Measurements from ENCODE around the gene NF2. TPM values are rescaled to one million over a fixed set of nuclear protein-coding genes. Genes with fewer than 3 reads are reported as not detected.
A peak's percentile ranks its signal among the peaks of the same experiment; 100 is the strongest.
"Not testable (repeated sequence)": the region's sequence is repeated elsewhere in the genome, so short reads cannot be mapped to it uniquely, and the experiment has no call there.

NF2 gene
- total and polyA plus RNA-seq, 9 donors = 6.8 to 51.3 (median 30.6) TPM

- H3K27me3 ChIP-seq = no peaks in the 10 kb centered on the region
- H3K36me3 ChIP-seq = no peaks in the 10 kb centered on the region
- intact Hi-C loops (cut with DNase I) = no loop called here
- no peaks in the 10 kb centered on the region for H3K9me3 ChIP-seq
- H3K27ac ChIP-seq = no peak overlapping the region
- H3K4me3 ChIP-seq = no peak overlapping the region
- H3K4me1 ChIP-seq (ENCODE audit: insufficient read depth) = no peaks in the 10 kb centered on the region
- no peak for DNase-seq
- TF ChIP-seq CTCF (IDR thresholded peaks at IDR 0.05) = no peak
- no peak for TF ChIP-seq EP300 (IDR thresholded peaks at IDR 0.05)
- TF ChIP-seq POLR2A (IDR thresholded peaks at IDR 0.05) = no peak
- 89 to 92% (median 90%) methylated on average over 10 of the region's 10 CpGs for WGBS, 3 donors
Measured at GRCh38 chr22:29596408-29596807, 7.0 kb upstream of the NF2 start.

GRCh38 chr22:29597871-29598683 lies 5.4 kb upstream of the NF2 start:
- H3K27me3 ChIP-seq; H3K4me3 ChIP-seq; H3K9me3 ChIP-seq; DNase-seq; intact Hi-C loops (cut with DNase I); H3K27ac ChIP-seq; H3K36me3 ChIP-seq; H3K4me1 ChIP-seq (ENCODE audit: insufficient read depth): not testable (repeated sequence)
- WGBS, 3 donors = 87 to 88% (median 88%) methylated on average over 54 to 57 of the region's 57 CpGs

- no peak for DNase-seq
- Histone ChIP-seq H3K27ac (no peak overlapping the region), H3K27me3 (no peaks in the 10 kb centered on the region), H3K4me3 (no peak overlapping the region), H3K9me3 (no peaks in the 10 kb centered on the region), H3K36me3 (no peaks in the 10 kb centered on the region), H3K4me1 (ENCODE audit: insufficient read depth) (peaks cover 2% of the 10 kb centered on the region)
- WGBS, 3 donors = 72 to 88% (median 86%) methylated on average over 3 of the region's 3 CpGs
- TF ChIP-seq EP300 (IDR thresholded peaks at IDR 0.05) = no peak
- no peak for TF ChIP-seq POLR2A (IDR thresholded peaks at IDR 0.05)
- no peak for TF ChIP-seq CTCF (IDR thresholded peaks at IDR 0.05)
- intact Hi-C loops (cut with DNase I) = no loop called here
Measured at GRCh38 chr22:29598684-29599020, 4.8 kb upstream of the NF2 start.

GRCh38 chr22:29604076-29604360 lies 585 bp downstream of the NF2 start:
- DNase-seq = no peak
- Histone ChIP-seq H3K27ac (peak overlapping the region; percentile 75 to 83), H3K27me3 (no peaks in the 10 kb centered on the region), H3K36me3 (no peaks in the 10 kb centered on the region), H3K4me1 (ENCODE audit: insufficient read depth) (peaks cover 11% of the 10 kb centered on the region), H3K9me3 (no peaks in the 10 kb centered on the region), H3K4me3 (peak overlapping the region; percentile 90)
- intact Hi-C loops (cut with DNase I) = no loop called here
- WGBS, 3 donors = 0% methylated on average over 12 of the region's 12 CpGs
- no peak for TF ChIP-seq POLR2A (IDR thresholded peaks at IDR 0.05)
- TF ChIP-seq CTCF (IDR thresholded peaks at IDR 0.05) = no peak
- no peak for TF ChIP-seq EP300 (IDR thresholded peaks at IDR 0.05)

GRCh38 chr22:29605527-29605850 lies 2.1 kb downstream of the NF2 start:
- H3K27ac ChIP-seq = no peak overlapping the region
- H3K4me1 ChIP-seq (ENCODE audit: insufficient read depth) = peaks cover 11% of the 10 kb centered on the region
- TF ChIP-seq POLR2A (IDR thresholded peaks at IDR 0.05) (no peak), CTCF (IDR thresholded peaks at IDR 0.05) (no peak), EP300 (IDR thresholded peaks at IDR 0.05) (no peak)
- intact Hi-C loops (cut with DNase I) = no loop called here
- H3K27me3 ChIP-seq = no peaks in the 10 kb centered on the region
- H3K36me3 ChIP-seq = no peaks in the 10 kb centered on the region
- no peaks in the 10 kb centered on the region for H3K9me3 ChIP-seq
- DNase-seq = no peak
- 89 to 93% (median 90%) methylated on average over 5 of the region's 5 CpGs for WGBS, 3 donors
- H3K4me3 ChIP-seq = no peak overlapping the region

Data from ovary (tissue), 9 donors.